GM13976 (cell line): ENCODE measurements around the gene TENM4.

Experiments used
- DNase-seq: peaks from one replicate; pipeline ENCODE4 v3.0.0; 2012; ENCODE audit warnings: low spot score
- CTCF ChIP-seq: IDR thresholded peaks from 2 replicates; pipeline ENCODE4 v1.5.1; 2012; ENCODE audit warnings: borderline replicate concordance, mild to moderate bottlenecking; ENCODE audit not compliant: insufficient read depth; ENCODE audit errors: extremely low read depth, missing control alignments, control extremely low read depth
- in situ Hi-C: fragments of 300-500 bp; cut with MboI; formaldehyde crosslinking; loops from one replicate; pipeline ENCODE4 v1.12.0; 2022; ENCODE audit warnings: low sequenced_read_pairs, mixed read lengths, inconsistent platforms; ENCODE audit not compliant: unreplicated experiment

The TENM4 gene

GRCh38 chr11:78930810-78931523 is 509.9 kb downstream of the TENM4 start:
- no peak for TF ChIP-seq CTCF
- no peak for DNase-seq
- in situ Hi-C loops, result no loop called here

GRCh38 chr11:78929906-78930220 is 511.0 kb downstream of the TENM4 start:
- DNase-seq, result no peak
- in situ Hi-C loops, result no loop called here
- no peak for TF ChIP-seq CTCF

- TF ChIP-seq CTCF, result no peak
- in situ Hi-C loops, result no loop called here
- no peak for DNase-seq
These were observed 511.5 kb downstream of the TENM4 start for GRCh38 chr11:78929207-78929905.

GRCh38 chr11:78927511-78927910 is 513.3 kb downstream of the TENM4 start:
- TF ChIP-seq CTCF, result no peak
- no peak for DNase-seq
- in situ Hi-C loops, result no loop called here

GRCh38 chr11:78926633-78927338 is 514.0 kb downstream of the TENM4 start:
- no peak for DNase-seq
- TF ChIP-seq CTCF, result no peak

GRCh38 chr11:78925387-78925786 is 515.4 kb downstream of the TENM4 start:
- in situ Hi-C loops, result no loop called here
- no peak for TF ChIP-seq CTCF
- DNase-seq, result no peak

More at GRCh38 chr11:78926633-78927338, 514.0 kb downstream of the TENM4 start:
- in situ Hi-C loops, result no loop called here
